PC-9 (cell line): ENCODE results near the gene KLHDC9. TPM values are rescaled to one million over a fixed set of nuclear protein-coding genes. Genes with fewer than 3 reads are reported as not detected.

Experiments
- BruUV-seq: library from RNA; stranded (reverse); fragments of 400-500 nt; replicated peaks from 2 replicates; lab custom pipeline; 2021; lab: Mats Ljungman, UMichigan
- CTCF ChIA-PET: fragments of 300-600 bp; sonication (Branson Sonifier 250); formaldehyde crosslinking; loops from one replicate; lab custom pipeline; 2022; ENCODE audit warnings: antibody characterized with exemption; lab: Charles Lee
- POLR2A ChIA-PET: fragments of 300-600 bp; sonication (Branson Sonifier 250); formaldehyde crosslinking; loops from one replicate; lab custom pipeline; 2022; ENCODE audit warnings: antibody characterized with exemption; ENCODE audit not compliant: unreplicated experiment; lab: Charles Lee
- DNase-seq, 2 experiments: peaks; one replicate each; pipeline versions ENCODE4 v3.0.0 to v3.0.0-alpha.2; 2015 to 2022; ENCODE audit warnings: mixed read lengths in 1 of 2
- H2AFZ ChIP-seq: fragments of 200-600 bp; sonication (generic); 2 replicates; pipeline ENCODE4 v1.8.1; 2017; ENCODE audit warnings: antibody characterized with exemption
- H3F3A ChIP-seq: fragments of 200-600 bp; sonication (generic); 2 replicates; pipeline ENCODE4 v1.8.1; 2017; ENCODE audit warnings: antibody characterized with exemption, mild to moderate bottlenecking, low read depth; ENCODE audit not compliant: insufficient read depth
- H3K27ac ChIP-seq: fragments of 200-600 bp; sonication (generic); 2 replicates; pipeline ENCODE4 v1.6.1; 2016; ENCODE audit warnings: mixed run types
- H3K27me3 ChIP-seq: fragments of 200-600 bp; sonication (generic); 2 replicates; pipeline ENCODE4 v1.6.1; 2016; ENCODE audit warnings: low read depth, mixed run types; ENCODE audit not compliant: insufficient read depth
- H3K36me3 ChIP-seq: fragments of 200-600 bp; sonication (generic); 2 replicates; pipeline ENCODE4 v1.6.1; 2016; ENCODE audit warnings: low read depth, mixed run types
- H3K4me1 ChIP-seq: fragments of 200-600 bp; sonication (generic); replicated peaks from 2 replicates; pipeline ENCODE4 v1.6.1; 2016; ENCODE audit warnings: mixed run types; ENCODE audit not compliant: insufficient read depth
- H3K4me2 ChIP-seq: fragments of 200-600 bp; sonication (generic); 2 replicates; pipeline ENCODE4 v1.6.1; 2017; ENCODE audit warnings: mixed run types
- H3K4me3 ChIP-seq: fragments of 200-600 bp; sonication (generic); 2 replicates; pipeline ENCODE4 v1.6.1; 2016; ENCODE audit warnings: mixed run types
- H3K79me2 ChIP-seq: fragments of 200-600 bp; sonication (generic); 2 replicates; pipeline ENCODE4 v1.6.1; 2017; ENCODE audit warnings: low read depth, mixed run types
- H3K9me2 ChIP-seq: fragments of 200-600 bp; sonication (generic); 2 replicates; pipeline ENCODE4 v1.8.1; 2017; ENCODE audit warnings: mild to moderate bottlenecking; ENCODE audit not compliant: insufficient read depth
- H3K9me3 ChIP-seq: fragments of 200-600 bp; sonication (generic); 2 replicates; pipeline ENCODE4 v1.8.1; 2016; ENCODE audit warnings: low read depth; ENCODE audit not compliant: insufficient read depth
- H4K20me1 ChIP-seq: fragments of 200-600 bp; sonication (generic); 2 replicates; pipeline ENCODE4 v1.8.1; 2017; ENCODE audit not compliant: insufficient read depth
- EZH2 ChIP-seq: fragments of 200-600 bp; sonication (generic); IDR thresholded peaks from 2 replicates; pipeline ENCODE4 v1.8.0; 2017; ENCODE audit warnings: antibody characterized with exemption, low read depth
- intact Hi-C: fragments of 100-400 bp; cut with micrococcal nuclease; formaldehyde crosslinking; loops from one replicate; pipeline ENCODE4 v1.10.0; 2022; ENCODE audit not compliant: unreplicated experiment
- total RNA-seq: library from RNA; stranded (reverse); gene quantifications from 2 replicates; pipeline ENCODE4 v1.2.3, GENCODE V29; 2021
- TF ChIP-seq, protein P1 (sequence below): fragments of 200-600 bp; sonication (generic); conservative IDR thresholded peaks from 2 replicates; pipeline ENCODE4 v1.6.1; 2017; ENCODE audit warnings: mixed run types, antibody characterized with exemption, mild to moderate bottlenecking, moderate library complexity

KLHDC9 gene
- total RNA-seq, 1 experiment from 2014 or later = 5.6 TPM

DNA sequence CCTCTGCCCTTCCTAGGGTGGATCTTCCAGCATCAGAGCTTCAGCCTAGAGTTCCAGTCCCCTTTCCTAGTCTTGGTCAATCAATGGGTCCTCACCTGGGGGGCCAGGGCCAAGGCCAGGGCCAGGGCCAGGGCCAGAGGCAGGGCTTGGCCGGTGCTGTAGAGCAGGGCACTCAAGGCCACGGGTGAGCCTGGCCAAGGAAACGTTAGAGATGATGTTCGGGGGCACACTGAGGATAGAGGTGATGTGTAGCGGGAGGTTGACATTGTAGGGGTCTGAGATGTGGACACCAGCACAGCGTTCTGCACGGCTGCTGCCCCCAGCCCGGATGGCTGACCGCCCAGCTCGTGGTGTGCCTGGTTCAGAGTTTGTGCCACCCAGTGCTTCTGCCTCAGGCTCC, 46.9 kb upstream of the KLHDC9 start:
- Histone ChIP-seq H2AFZ (no peak overlapping the region), H3K4me1 (peaks cover 8% of the 10 kb centered on the region), H3K9me2 (no peaks in the 10 kb centered on the region), H3K4me3 (no peak overlapping the region), H3K4me2 (no peak overlapping the region), H3K36me3 (no peaks in the 10 kb centered on the region), H3K9me3 (peaks cover 16% of the 10 kb centered on the region), H4K20me1 (no peaks in the 10 kb centered on the region), H3K27ac (no peak overlapping the region), H3K27me3 (no peaks in the 10 kb centered on the region), H3K79me2 (no peaks in the 10 kb centered on the region), H3F3A (no peaks in the 10 kb centered on the region)
- ChIA-PET CTCF (no interaction called here), POLR2A (interaction anchor here (0.6 to 0.7 kb wide), 2 partner anchors 30 kb away, joined by 7 to 17 read pairs; partner anchors contain the start of gene F11R)
- TF ChIP-seq, protein P1, sequence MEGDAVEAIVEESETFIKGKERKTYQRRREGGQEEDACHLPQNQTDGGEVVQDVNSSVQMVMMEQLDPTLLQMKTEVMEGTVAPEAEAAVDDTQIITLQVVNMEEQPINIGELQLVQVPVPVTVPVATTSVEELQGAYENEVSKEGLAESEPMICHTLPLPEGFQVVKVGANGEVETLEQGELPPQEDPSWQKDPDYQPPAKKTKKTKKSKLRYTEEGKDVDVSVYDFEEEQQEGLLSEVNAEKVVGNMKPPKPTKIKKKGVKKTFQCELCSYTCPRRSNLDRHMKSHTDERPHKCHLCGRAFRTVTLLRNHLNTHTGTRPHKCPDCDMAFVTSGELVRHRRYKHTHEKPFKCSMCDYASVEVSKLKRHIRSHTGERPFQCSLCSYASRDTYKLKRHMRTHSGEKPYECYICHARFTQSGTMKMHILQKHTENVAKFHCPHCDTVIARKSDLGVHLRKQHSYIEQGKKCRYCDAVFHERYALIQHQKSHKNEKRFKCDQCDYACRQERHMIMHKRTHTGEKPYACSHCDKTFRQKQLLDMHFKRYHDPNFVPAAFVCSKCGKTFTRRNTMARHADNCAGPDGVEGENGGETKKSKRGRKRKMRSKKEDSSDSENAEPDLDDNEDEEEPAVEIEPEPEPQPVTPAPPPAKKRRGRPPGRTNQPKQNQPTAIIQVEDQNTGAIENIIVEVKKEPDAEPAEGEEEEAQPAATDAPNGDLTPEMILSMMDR = no peak
- TF ChIP-seq EZH2 = no peak
- BruUV-seq = no TSS peak
- intact Hi-C loops = no loop called here
- DNase-seq = no peak

DNA sequence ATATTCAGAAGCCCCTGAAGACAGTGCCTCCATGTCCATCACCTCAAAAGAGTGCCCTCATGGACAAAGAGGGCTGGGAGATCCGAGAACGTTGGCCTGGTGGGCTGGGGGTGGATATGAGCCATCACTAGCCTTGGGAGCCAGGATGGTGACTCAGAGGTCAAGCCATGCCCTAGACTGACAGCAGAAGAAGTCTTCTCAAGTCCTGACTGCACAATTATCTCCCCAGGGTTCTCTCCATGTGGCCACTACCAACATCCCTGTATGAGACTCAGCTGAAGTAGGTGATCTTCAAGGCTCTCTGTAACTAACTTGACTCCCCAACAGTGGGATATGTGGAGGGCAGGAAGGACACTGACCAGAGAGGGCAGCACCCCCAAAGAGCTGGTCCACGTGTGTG, 45.3 kb upstream of the KLHDC9 start:
- Histone ChIP-seq H3K4me3 (no peak overlapping the region), H3K9me3 (peaks cover 5% of the 10 kb centered on the region; the same call in 1 of the 2 replicates), H3K27me3 (no peaks in the 10 kb centered on the region), H3F3A (no peaks in the 10 kb centered on the region), H3K9me2 (no peaks in the 10 kb centered on the region), H3K79me2 (no peaks in the 10 kb centered on the region), H3K4me2 (no peak overlapping the region), H3K36me3 (no peaks in the 10 kb centered on the region), H3K4me1 (no peaks in the 10 kb centered on the region), H3K27ac (no peak overlapping the region), H4K20me1 (no peaks in the 10 kb centered on the region), H2AFZ (no peak overlapping the region)
- ChIA-PET CTCF (no interaction called here), POLR2A (interaction anchor here (0.6 kb wide), 1 partner anchor 109 kb away, joined by 3 read pairs; no protein-coding TSS in a partner anchor)
- no TSS peak for BruUV-seq
- no peak for DNase-seq
- no peak for TF ChIP-seq EZH2
- TF ChIP-seq, protein P1 = no peak
- intact Hi-C loops = no loop called here

DNA sequence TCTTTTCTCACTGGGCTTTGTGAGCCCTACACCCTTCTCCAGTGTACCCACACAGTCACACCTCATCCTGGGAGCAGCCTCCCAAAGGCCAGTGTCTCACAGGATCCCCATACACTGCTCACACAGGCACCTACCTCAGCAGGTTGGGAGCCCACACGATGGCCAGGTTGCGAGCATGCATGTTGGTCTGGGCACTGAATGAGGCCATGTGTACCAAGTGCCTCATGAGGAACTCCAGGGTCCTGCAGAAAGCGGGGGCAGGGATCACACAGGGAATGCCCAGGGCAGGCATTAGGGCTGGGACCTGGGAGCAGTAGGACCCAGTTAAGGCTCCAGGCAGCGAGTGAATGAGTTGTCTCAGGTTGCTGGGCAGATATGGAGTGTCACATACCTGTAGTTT, 43.9 kb upstream of the KLHDC9 start:
- Histone ChIP-seq H3K36me3 (no peaks in the 10 kb centered on the region), H3K4me3 (no peak overlapping the region), H3K79me2 (no peaks in the 10 kb centered on the region), H4K20me1 (no peaks in the 10 kb centered on the region), H3K4me2 (no peak overlapping the region), H3K4me1 (no peaks in the 10 kb centered on the region), H3K27me3 (no peaks in the 10 kb centered on the region), H3K27ac (no peak overlapping the region), H2AFZ (no peak overlapping the region), H3F3A (no peaks in the 10 kb centered on the region), H3K9me3 (peaks cover 3% of the 10 kb centered on the region; the same call in 1 of the 2 replicates), H3K9me2 (no peaks in the 10 kb centered on the region)
- DNase-seq = no peak
- TF ChIP-seq, protein P1 = no peak
- TF ChIP-seq EZH2 = no peak
- no TSS peak for BruUV-seq
- intact Hi-C loops = no loop called here
- CTCF ChIA-PET = no interaction called here
- POLR2A ChIA-PET = interaction anchor here (0.6 to 0.9 kb wide), 2 partner anchors 65 to 295 kb away, joined by 3 to 4 read pairs; no protein-coding TSS in a partner anchor
